Renal pelvis (tissue), 4 donors: ENCODE measurements around the gene ZDHHC11B. TPM values are rescaled to one million over a fixed set of nuclear protein-coding genes. Genes with fewer than 3 reads are reported as not detected.

Experiments
- DNase-seq: peaks from one replicate; pipeline ENCODE4 v3.0.0-alpha.2; 2013
- polyA plus RNA-seq, 3 donors: library from polyadenylated mRNA; unstranded; fragments of 120-200 nt; gene quantifications; one replicate each; pipeline ENCODE4 v1.2.1, GENCODE V29; 2013; ENCODE audit not compliant: insufficient read length in 3 of 3

Gene ZDHHC11B
- polyA plus RNA-seq, 3 donors = 7.9 to 9.2 (median 8.7) TPM

DNA sequence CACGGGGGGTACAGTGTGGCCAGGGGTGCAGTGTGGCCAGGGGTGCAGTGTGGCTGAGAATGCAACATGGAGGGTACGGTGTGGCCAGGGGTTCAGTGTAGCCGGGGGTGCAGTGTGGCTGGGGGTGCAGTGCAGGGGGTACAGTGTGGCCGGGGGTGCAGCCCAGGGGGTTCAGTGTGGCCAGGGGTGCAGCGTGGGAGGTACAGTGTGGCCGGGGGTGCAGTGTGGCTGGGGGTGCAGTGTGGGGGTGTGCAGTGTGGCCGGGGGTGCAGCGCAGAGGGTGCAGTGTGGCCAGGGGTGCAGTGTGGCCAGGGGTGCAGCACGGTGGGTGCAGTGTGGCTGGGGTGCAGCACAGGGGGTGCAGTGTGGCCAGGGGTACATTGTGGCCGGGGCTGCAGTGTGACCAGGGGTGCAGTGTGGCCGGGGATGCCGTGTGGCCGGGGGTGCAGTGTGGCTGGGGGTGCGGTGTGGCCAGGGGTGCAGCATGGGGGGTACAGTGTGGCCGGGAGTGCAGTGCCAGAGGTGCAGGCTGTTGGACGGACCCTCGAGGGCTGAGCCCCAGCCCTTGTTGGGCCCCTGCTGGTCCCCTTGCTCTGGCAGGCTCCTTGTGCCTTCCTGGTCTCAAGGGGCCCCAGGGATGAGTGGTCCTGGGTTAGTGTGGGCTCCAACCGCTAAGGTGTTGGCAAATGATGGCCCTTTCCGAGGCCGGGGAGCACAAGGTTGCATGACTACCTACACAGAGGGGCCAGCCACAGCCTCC, 109.2 kb downstream of the ZDHHC11B start:
- no peak for DNase-seq

DNA sequence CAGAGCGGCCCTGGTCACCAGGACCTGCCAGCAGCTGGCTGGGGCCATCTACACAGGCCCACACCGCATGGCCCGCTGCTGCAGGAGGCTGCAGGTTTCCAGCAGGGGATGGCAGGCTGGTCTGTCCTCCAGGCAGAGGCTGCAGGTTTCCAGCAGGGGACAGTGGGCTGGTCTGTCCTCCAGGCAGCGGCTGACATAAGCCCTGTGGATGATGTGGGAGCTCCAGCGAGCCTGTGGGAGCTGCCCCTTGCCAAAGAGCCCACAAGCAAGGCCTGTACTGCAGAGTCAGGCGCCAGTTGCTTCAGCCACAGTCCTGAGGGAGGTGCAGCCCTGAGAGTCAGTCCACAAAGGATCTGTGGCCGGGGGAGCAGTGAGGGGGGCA, 109.9 kb downstream of the ZDHHC11B start:
- no peak for DNase-seq

DNA sequence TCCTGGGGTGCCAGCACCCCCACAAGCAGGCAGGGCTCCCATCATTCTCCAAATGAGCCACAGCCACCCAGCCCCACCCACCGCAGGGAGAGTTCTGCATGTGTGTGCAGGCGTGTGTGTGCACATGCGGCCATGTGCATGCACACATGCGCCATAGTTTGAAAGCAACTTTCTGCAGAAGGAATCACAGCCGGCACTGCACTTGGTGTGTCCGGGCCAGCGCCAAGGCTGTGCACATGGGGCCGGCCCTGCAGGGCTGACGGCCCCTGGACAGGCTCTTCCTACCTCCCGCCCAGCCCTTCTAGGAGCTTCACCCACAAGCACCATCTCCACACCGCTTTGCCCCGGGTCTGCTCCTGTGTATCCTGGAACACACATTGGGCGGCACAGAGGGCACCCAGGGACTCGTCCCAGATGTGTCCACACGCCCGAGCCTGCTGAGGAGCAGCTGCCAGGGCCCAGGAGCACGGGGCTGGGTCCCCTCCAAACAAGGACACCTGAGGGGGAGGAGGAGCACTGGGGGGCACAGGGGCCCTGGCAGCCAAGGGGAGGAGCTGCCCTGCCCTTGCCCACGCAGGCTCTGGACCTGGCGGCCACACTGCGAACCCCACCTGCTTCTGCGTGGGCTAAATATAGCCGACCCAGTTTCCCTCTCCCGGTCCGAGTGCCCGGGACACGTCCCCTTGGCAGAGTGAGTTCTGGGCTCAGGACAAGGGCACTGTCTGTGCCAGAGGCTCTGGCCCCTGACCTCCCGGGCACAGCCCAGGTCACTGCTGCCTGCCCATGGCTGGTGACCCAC, 110.5 kb downstream of the ZDHHC11B start:
- DNase-seq = no peak

DNA sequence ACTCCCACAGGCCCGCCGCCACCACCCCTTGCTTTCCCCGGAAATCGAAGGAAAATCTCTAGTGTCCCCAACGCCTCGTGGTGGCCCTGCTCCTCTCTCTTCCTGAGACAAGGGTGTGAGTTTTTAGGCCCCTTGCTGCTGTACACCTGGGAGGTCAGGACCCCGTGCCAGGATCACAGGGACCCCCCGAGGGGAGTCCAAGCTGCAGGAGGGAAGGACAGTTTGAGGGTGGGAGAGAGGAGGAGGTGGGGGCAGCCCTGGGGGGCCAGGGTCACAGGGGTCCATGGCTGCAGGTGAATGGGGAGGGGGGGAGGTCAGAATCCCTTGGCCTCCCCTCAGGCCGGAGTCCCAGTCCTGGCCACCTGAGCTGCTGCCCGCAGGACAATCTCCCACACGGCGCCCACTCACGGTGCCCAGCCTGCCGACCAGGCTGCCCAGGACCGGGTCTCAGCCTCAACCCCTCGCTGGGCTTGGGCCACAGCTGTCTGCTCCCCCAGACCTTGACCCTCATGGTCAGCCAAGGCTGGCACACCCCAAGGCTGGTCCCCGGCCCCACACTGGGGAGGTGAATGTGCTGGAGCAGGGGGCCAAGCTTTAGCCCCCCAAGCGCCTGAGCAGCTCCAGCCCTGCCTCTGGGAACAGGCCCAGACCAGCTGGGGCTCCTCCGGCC, 111.2 kb downstream of the ZDHHC11B start:
- DNase-seq = no peak

DNA sequence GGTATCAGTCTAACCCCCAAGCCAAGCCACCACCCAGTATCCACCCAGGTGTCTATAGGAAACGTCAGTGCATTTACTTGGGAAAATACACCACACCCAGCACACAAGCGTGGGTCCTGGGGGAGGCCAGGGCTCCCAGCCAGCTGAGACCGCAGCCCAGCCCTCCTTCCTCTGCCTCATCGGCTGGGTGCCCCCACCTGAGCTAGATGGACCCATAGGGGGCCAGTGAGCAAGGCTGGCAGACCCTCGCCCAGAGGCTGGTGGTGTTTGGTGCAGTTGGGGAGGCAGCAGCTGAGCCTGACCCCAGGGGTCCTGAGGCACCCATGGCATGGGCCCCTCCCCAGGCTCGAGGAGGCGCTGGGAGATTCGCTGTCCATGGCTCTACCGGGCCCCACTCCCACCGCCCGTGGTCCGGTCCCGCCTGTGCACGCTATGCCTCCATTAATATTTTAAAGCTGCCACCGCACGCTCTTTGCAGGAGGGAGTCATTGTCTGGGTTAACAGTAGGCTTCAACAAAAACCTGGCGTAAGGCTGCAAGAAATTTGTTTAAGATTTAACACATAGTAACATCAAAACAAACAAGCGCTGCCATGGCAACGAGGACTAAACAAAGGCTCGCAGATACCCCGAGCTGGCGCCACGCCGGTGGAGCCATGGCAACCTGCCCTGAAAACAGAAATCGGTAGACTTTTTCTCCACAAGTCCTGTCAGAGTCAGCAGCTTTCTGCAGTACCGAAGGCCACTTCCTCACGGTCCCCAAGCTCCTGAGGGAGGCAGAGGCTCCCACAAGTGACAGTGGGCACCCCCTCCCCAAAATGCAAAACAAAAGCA, 112.0 kb downstream of the ZDHHC11B start:
- DNase-seq = peak; percentile 94

DNA sequence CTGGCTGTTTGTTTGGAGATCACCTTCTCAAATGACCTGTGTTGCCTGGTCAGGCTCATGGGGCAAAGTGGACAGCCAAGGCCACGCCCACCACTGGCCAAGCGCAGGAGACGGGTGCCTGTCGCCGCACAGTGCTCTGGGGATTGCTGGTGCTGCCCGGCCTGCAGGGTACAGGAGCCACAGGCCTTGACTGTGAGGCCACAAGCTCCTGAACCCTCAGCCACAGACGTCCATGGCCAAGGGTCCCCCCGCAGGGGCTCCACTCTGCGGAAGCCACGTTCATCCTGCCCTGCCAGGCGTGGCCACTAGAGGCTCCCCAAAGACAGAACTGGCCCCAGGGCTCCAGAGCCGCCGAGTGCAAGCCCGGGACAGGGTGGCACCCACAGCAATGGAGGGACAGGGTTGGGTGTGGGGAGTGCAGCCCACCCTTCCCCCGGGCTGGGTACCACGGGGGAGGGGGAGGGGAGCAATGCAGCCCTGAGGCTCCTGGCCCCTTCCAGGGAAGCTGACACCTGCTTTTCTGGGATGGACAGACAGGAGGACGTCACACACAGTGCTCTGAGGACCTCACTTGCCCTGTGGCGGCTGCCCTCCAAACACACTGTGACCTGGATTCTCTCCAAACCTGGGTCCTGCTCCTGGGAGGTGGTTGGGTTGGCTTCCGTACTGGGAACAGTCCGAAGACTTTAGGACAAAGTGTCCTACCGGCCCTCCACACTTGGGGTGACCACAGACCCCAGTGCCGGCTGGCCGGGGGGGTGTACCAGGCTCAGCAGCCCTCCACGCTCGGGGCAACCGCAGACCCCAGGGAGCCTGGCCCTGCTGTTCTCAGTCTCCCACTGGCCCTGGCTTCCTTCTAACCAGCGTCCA, 112.8 kb downstream of the ZDHHC11B start:
- peak; percentile 62 for DNase-seq

DNA sequence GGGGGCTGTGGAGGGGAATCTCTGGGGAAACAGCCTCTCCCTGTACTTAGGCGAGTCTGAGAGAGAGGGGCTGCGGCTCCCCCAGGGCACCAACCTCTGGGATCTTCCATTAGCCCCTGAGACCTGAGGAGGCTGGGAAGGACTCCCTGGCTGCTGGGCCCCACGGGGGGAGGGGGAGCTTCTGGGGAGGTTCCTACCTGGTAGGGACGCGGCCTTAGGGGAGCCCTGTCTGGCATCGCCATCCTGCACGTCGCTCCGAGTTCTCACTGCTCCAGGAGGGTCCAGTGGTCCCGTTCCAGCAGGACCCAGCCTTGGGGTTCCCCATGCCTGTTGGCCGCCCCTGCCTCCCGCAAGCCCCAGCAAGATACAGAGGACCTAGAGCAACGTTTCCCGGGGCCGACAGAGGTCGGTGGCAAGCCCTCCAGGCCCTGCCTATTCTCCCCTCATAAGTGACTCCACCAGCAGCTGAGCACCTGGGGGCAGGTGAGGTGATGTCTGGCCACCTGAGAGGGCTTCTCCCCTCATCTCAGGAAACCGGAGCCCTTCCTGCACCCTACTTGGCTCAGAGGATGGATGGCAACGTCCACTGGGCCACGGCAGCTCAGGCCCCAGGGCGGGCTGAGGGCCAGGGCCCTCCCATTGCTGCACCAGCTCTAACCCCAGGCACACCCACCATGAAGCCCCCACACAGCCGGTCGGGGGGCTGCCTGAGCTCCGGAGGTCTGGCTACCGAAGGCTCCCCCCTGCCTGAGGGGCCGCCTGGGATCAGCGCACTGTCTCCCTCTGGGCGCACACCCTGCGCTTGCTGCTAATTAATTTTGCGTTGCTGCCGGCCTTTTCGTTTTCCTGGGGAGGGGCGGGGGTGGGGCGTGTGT, 113.9 kb downstream of the ZDHHC11B start:
- DNase-seq = no peak

DNA sequence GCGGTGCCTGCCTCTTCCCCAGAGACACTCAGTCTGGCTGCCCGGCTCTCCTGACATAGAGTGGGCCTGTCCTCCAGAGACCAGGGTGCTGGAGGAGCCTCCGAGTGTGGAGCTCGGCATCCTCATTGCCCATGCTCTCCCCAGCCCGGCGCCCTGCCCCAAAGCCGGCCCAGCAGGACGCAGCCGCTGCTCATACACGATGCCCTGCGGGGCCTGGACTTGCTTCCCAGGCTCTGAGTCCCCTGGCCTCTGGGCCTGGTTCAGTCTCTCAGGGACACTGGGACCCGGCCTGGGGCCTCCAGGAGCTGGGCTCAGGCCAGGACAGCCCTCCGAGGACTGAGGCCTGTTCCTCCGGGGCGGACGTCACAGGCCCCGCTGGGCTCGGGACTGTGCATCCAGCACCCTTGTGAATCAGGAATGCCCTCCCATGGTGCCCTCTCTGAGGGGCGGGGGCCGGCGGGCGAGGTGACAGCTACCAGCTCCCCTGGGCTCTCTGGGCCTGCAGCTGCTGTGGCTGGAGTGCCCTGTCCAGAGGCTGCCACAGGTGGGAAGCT, 114.6 kb downstream of the ZDHHC11B start:
- DNase-seq = no peak

DNA sequence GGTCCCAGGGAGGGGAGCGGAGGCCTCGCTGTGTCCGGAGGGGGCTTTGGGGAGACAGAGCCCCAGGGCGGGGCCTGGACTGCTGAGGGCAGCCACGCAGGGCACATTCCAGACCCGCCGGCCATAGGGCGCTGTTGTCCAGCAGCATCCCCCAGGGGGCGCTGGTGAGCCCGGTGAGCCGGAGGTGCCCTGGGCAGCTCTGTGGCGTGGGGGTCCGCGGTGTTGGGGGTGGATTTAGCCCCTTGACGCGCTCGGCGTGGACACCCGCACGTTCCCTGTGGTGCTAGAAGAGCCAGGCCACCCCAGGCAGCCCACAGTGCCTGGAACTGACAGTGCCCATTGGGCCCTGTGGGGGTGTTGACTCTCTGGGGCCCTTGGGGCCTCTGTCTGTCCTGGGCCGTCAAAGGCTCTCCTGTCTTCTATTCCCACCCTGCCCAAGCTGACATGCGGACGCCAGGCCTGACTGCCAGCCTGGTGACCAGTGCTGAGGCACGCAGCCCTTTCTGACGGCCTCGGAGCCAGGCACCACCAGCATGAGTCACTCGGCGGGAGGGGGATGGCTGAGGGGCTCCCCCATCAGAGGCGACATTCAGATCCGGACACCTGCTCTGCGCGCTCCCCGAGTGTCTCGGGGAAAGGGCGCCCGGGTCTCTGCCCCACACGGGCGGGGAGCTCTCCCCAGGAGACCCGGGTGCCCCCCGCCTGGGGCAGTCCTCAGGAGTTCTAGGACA, 115.3 kb downstream of the ZDHHC11B start:
- DNase-seq = no peak

DNA sequence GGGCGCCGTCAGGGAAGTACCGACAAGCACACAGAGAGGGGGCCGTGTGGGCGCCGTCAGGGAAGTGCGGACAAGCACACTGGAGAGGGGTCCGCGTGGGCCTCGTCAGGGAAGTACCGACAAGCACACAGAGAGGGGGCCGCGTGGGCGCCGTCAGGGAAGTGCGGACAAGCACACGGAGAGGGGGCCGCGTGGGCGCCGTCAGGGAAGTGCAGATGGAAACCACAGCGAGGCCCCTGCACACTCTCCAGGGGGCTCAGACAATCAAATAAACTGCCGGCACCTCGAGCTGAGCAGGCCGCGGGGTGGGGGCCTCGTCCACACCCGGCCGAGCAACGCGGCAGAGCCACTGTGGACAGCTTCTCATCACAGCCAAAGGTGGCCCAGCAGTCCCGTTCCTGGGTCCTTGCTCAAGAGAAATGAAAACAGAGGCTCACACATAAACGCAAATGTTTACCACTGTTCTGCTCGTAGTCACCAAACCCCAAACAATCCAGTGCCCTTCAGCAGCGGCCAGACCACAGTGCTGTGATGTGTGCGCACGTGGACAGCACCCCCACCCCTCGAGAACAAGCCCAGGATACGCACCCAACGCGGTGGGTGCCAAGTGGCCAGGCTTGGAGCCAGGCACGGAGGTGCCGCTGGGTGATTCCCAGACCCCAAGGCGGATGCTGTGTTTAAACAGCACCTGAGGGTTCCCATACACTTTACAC, 116.1 kb downstream of the ZDHHC11B start:
- no peak for DNase-seq

DNA sequence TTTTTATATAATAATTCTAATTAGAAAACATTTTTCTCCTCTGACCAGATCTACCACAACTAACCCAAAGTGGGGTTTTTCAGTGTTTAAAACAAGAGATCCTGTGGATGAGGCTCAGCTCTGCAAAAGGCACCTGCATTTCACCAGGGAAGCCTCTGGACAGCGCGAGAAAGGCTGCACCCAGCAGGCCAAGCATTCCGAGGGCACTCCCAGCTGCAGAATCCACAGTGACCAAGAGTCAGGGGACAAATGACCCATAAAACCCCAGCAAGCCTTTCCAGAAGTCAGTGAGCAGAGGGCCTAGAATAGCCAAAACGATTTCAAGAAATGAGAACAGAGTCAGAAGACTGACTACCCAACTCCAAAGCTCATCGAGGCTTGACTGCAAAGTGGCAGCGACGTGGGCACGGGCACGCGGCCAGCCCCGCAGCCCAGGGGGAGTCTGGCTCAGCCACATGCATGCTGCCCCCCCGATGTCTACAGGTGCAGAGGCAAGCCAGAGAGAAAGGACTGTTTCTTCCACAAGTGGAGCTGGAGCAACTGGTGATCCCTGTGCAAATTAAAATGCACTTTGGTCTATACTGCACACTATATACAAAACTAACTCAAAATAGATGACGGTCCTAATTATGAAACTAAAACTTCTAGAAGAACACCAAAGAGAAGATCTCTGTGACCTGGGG, 117.6 kb downstream of the ZDHHC11B start:
- no peak for DNase-seq

DNA sequence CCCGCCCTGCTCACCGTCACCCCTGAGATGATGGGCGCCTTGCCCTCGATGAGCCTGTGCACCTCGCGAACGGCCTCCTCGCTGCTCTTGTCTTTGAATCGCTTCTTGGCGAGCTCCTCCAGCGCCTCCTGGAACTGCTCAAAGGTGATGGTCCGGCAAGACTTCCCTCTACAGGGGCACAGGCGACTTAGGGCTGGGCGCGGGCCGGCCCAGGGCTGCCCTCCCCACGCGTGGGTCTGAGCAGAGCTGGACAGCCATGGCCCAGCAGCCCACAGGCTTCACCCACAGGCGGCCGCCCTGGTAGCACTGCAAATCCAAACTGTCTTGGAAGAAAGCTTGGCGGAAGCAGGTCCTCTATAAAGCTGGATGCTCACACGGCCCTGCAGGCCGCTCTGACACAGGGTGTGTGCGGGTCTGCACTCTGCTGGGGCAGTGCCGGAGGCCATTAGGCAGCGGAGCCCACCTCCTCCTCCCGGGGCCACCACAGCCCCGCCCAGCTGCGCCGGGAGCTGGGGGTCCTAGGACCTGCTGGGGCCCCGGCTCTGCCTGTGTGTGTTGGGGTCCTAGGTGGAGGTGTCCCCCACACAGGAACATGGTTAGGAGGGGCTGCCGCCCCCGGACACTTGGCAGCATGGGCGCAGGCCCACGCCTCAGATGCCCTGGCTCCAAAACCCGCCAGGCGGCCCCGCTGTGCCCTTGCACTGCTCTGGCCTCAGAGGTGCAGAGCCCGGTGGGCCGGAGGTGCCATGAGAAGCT, 118.4 kb downstream of the ZDHHC11B start:
- DNase-seq = no peak

DNA sequence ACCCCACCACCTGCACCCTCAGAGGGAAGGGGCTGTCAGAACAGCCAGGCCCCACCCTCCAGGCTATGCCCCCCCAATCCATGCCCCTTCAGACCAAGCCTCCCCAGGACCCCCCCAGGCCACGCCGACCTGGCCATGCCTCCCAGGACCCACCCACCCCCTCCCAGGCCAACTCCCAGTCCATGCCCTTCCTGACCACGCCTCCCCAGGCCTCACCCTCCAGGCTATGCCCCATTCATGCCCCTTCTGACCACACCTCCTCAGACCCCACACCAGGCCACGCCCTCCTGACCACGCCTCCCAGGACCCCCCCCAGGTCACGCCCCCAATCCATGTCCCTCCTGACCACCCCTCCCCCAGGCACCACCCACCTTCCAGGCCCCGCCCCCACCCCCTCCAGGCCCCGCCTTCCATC, 119.0 kb downstream of the ZDHHC11B start:
- DNase-seq = no peak

DNA sequence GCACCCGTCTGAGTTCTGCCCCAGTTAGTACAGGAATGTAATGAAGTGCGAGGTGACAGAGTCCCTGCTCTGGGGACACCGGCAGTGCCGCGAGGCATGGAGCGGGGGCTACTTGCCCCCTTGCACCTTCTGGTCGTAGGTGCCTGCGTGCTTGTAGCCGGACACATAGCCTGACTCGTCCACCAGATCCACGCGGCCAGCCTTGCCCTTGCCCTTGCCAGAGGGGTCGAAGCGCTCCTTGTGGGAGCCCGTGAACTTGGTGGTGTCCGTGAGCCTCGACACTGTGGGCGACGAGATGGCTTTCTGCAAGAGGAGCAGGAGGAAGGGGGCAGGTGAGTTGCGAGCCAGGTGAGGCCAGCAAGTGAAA, 119.6 kb downstream of the ZDHHC11B start:
- no peak for DNase-seq

DNA sequence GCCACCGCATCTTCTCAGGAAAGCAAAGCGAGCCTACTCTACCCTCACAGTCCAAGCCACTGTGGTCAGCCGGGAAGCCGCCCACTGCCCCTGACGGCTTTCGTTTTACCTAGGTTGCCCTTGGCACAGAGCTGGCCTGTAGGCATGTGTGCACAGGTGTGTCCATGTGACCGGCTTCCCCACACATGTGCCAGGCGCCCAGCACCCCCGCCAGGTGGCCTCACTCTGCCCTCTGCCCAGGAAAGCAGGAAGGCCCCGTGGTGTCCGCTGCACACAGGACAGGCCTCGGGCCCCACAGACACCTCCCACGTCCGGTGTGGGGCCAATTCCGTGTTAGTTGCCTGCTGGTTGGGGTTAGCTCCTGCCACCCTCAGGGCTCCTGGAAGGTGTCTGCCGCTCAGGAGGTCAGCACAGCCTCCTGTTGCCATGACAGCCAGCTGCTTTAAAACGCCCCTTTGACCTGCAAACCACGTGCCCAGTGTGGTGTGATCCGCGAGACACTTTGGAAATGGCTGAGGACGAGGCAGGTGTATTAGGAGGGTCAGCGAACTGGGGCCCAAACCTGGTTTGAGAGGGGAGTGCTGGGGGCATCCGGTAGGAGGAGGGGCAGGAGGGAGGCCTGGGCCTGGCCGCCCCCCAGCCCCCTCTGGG, 120.1 kb downstream of the ZDHHC11B start:
- no peak for DNase-seq
